Measurements from ENCODE around the gene PRKCH.

- TF ChIP-seq CTCF (IDR thresholded peaks at IDR 0.05 in 2 of 3, conservative IDR thresholded peaks at IDR 0.05 in 1 of 3; ENCODE audit: control insufficient read depth in 2 of 3, extremely low read depth in 1 of 3, insufficient read depth in 1 of 3, low read depth in 3 of 3, low read length in 3 of 3), result no peak
- no peak for TF ChIP-seq NFIC (IDR thresholded peaks at IDR 0.05; ENCODE audit: low read depth, low read length)
- TF ChIP-seq CHD2 (IDR thresholded peaks at IDR 0.05; ENCODE audit: borderline replicate concordance, low read depth, low read length), result no peak
- no peak for TF ChIP-seq POLR2A (IDR thresholded peaks at IDR 0.05; ENCODE audit: low read depth, low read length)
- TF ChIP-seq RFX5 (IDR thresholded peaks at IDR 0.05; ENCODE audit: low read depth, low read length), result no peak
- no peak for TF ChIP-seq EP300 (IDR thresholded peaks at IDR 0.05; ENCODE audit: borderline replicate concordance in 1 of 2, control insufficient read depth in 1 of 2, low read depth in 2 of 2, low read length in 2 of 2)
- TF ChIP-seq ZZZ3 (IDR thresholded peaks at IDR 0.05; ENCODE audit: control insufficient read depth, insufficient read length, low read depth), result no peak
- no peak for TF ChIP-seq IKZF1 (conservative IDR thresholded peaks at IDR 0.05)
- TF ChIP-seq SIN3A (IDR thresholded peaks at IDR 0.05; ENCODE audit: low read depth, low read length), result no peak
- no peak for TF ChIP-seq MXI1 (IDR thresholded peaks at IDR 0.05; ENCODE audit: low read depth, low read length)
- no peak for TF ChIP-seq CBX5 (IDR thresholded peaks at IDR 0.05; ENCODE audit: low read depth)
- TF ChIP-seq ATF2 (IDR thresholded peaks at IDR 0.05; ENCODE audit: low read length), result no peak
Observed at GRCh38 chr14:61570549-61571290, 249.3 kb downstream of the PRKCH start.

Measured in GM12878 (cell line).